HepG2 (cell line): ENCODE data around the gene PTK7. TPM values are rescaled to one million over a fixed set of nuclear protein-coding genes. Genes with fewer than 3 reads are reported as not detected.

ENCODE experiments used
- CEBPB ChIP-seq: IDR thresholded peaks from 2 replicates; pipeline ENCODE4 v1.6.1; 2011; ENCODE audit warnings: low read depth, low read length, improper control_type of control experiment, borderline replicate concordance
- EZH2 ChIP-seq: conservative IDR thresholded peaks from 2 replicates; pipeline ENCODE4 v1.6.1; 2012; ENCODE audit warnings: mild to moderate bottlenecking, low read depth, low read length, moderate library complexity
- KAT2B ChIP-seq: fragments of 150-350 bp; IDR thresholded peaks from 2 replicates; pipeline ENCODE4 v1.6.1; 2014; ENCODE audit warnings: low read depth, low read length, borderline replicate concordance
- MYNN ChIP-seq: sonication (generic); formaldehyde crosslinking; IDR thresholded peaks from 2 replicates; pipeline ENCODE4 v1.4.0; 2020; ENCODE audit warnings: mild to moderate bottlenecking, low read depth, missing genetic modification reagents
- RBM22 ChIP-seq: fragments of 200-400 bp; formaldehyde crosslinking; optimal IDR thresholded peaks from 2 replicates; pipeline ENCODE3; 2017; ENCODE audit warnings: mild to moderate bottlenecking, low read length, moderate library complexity
- SIN3A ChIP-seq: IDR thresholded peaks from 2 replicates; pipeline ENCODE4 v1.6.1; 2011; ENCODE audit warnings: low read depth, mild to moderate bottlenecking, control low read depth, low read length, borderline replicate concordance
- SMARCC2 ChIP-seq: fragments of 450-650 bp; IDR thresholded peaks from 2 replicates; pipeline ENCODE4 v1.6.1; 2017; ENCODE audit warnings: antibody characterized with exemption, mild to moderate bottlenecking
- SRF ChIP-seq: IDR thresholded peaks from 2 replicates; pipeline ENCODE4 v1.6.1; 2011; ENCODE audit warnings: mild to moderate bottlenecking, low read depth, low read length, moderate library complexity
- TARDBP ChIP-seq: sonication (generic); formaldehyde crosslinking; IDR thresholded peaks from 2 replicates; pipeline ENCODE4 v1.8.0; 2022; ENCODE audit warnings: mild to moderate bottlenecking, missing genetic modification reagents
- ZBTB4 ChIP-seq: sonication (generic); formaldehyde crosslinking; IDR thresholded peaks from 2 replicates; pipeline ENCODE4 v1.4.0; 2020; ENCODE audit warnings: missing genetic modification reagents, mild to moderate bottlenecking, borderline replicate concordance
- ZFP82 ChIP-seq: sonication (generic); formaldehyde crosslinking; IDR thresholded peaks from 2 replicates; pipeline ENCODE4 v1.5.1; 2020; ENCODE audit warnings: mild to moderate bottlenecking, missing genetic modification reagents, borderline replicate concordance
- ZNF30 ChIP-seq: sonication (generic); formaldehyde crosslinking; IDR thresholded peaks from 2 replicates; pipeline ENCODE4 v1.5.0; 2020; ENCODE audit warnings: mild to moderate bottlenecking, missing genetic modification reagents
- ZNF598 ChIP-seq: sonication (generic); formaldehyde crosslinking; IDR thresholded peaks from 2 replicates; pipeline ENCODE4 v1.5.1; 2020; ENCODE audit warnings: mild to moderate bottlenecking, missing genetic modification reagents, borderline replicate concordance
- ZNF737 ChIP-seq: sonication (generic); formaldehyde crosslinking; IDR thresholded peaks from 2 replicates; pipeline ENCODE4 v1.5.0; 2020; ENCODE audit warnings: missing genetic modification reagents, mild to moderate bottlenecking, borderline replicate concordance
- ZZZ3 ChIP-seq: sonication (generic); formaldehyde crosslinking; IDR thresholded peaks from 2 replicates; pipeline ENCODE4 v1.4.0; 2020; ENCODE audit warnings: missing genetic modification reagents, mild to moderate bottlenecking, borderline replicate concordance
- polyA plus RNA-seq, 8 experiments: library from polyadenylated mRNA; depleted of rRNA in 3 of 8; stranded (reverse) in 7 of 8; unstranded in 1 of 8; fragments of >200 nt; fragmentation: Illumina TruSeq in 4 of 8; extraction: Trizol in 4 of 8; gene quantifications; 2 replicates each; pipeline versions ENCODE4 v1.2.1 to v1.2.3, GENCODE V29; 2011 to 2016; ENCODE audit warnings: low read depth in 4 of 8, missing spikeins in 1 of 8, mixed read lengths in 1 of 8; ENCODE audit not compliant: insufficient read depth in 1 of 8
- total RNA-seq, 5 experiments: library from RNA; depleted of rRNA; stranded (reverse); fragments of >200 nt; fragmentation: Illumina TruSeq; extraction: Trizol; gene quantifications; 2 replicates each; pipeline ENCODE4 v1.2.3, GENCODE V29; 2016; ENCODE audit warnings: low read depth in 1 of 5
- TF ChIP-seq, protein P1 (sequence below): sonication (generic); formaldehyde crosslinking; IDR thresholded peaks from 2 replicates; pipeline ENCODE4 v1.4.0; 2020; ENCODE audit warnings: missing genetic modification reagents, mild to moderate bottlenecking, borderline replicate concordance
- TF ChIP-seq, protein P2 (sequence below): sonication (generic); formaldehyde crosslinking; IDR thresholded peaks from 2 replicates; pipeline ENCODE4 v1.4.0; 2020; ENCODE audit warnings: missing genetic modification reagents
- TF ChIP-seq, protein P3 (sequence below): sonication (generic); formaldehyde crosslinking; IDR thresholded peaks from 2 replicates; pipeline ENCODE4 v1.5.0; 2020; ENCODE audit warnings: missing genetic modification reagents, mild to moderate bottlenecking, borderline replicate concordance

PTK7 gene
- total and polyA plus RNA-seq, 2 of the 13 experiments (the other 11 are each of a cell fraction or from before 2014, with no cell fraction given), result 98.5 to 99.8 TPM

DNA sequence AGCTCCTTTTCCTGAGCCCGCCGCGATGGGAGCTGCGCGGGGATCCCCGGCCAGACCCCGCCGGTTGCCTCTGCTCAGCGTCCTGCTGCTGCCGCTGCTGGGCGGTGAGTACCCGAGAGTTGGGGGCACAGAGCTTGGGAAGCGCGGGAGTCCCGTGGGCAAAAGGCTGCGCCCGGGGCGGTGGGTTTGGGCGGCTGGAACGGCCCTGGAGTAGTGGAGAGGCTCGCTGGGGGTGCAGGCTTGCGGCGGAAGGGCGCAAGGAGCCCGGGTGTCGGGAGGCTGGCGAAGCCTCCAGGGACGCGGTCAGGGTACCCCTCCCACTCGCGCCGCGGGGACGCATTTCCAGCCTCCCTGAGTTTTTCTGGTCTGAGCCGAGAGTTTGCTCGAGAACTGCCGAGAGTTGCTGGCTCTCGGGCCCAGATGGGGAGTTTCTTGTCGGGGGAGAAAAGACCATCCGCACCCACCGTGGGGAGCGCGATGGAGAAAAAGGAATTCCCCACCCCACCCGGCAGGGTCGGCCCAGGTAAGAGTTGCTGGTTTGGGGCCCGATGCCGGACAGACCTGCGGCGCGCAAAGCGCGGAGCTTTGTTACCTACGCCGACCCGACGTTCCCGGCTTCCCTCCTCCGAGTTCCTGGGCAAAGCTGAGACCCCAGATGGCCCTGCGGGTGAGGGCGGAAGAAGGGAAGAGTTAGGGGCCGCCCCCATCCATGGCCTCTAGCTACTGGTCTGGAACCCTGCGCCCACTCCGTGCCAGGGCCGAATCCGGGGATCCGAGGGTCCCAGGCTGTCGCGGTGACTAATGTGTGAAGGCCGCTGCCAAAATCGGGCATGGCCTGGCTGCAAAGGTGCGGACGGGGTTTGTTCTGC lies 584 bp downstream of the PTK7 start (continued):
- TF ChIP-seq, protein P1, sequence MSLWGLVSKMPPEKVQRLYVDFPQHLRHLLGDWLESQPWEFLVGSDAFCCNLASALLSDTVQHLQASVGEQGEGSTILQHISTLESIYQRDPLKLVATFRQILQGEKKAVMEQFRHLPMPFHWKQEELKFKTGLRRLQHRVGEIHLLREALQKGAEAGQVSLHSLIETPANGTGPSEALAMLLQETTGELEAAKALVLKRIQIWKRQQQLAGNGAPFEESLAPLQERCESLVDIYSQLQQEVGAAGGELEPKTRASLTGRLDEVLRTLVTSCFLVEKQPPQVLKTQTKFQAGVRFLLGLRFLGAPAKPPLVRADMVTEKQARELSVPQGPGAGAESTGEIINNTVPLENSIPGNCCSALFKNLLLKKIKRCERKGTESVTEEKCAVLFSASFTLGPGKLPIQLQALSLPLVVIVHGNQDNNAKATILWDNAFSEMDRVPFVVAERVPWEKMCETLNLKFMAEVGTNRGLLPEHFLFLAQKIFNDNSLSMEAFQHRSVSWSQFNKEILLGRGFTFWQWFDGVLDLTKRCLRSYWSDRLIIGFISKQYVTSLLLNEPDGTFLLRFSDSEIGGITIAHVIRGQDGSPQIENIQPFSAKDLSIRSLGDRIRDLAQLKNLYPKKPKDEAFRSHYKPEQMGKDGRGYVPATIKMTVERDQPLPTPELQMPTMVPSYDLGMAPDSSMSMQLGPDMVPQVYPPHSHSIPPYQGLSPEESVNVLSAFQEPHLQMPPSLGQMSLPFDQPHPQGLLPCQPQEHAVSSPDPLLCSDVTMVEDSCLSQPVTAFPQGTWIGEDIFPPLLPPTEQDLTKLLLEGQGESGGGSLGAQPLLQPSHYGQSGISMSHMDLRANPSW, result no peak
- TF ChIP-seq, protein P2, sequence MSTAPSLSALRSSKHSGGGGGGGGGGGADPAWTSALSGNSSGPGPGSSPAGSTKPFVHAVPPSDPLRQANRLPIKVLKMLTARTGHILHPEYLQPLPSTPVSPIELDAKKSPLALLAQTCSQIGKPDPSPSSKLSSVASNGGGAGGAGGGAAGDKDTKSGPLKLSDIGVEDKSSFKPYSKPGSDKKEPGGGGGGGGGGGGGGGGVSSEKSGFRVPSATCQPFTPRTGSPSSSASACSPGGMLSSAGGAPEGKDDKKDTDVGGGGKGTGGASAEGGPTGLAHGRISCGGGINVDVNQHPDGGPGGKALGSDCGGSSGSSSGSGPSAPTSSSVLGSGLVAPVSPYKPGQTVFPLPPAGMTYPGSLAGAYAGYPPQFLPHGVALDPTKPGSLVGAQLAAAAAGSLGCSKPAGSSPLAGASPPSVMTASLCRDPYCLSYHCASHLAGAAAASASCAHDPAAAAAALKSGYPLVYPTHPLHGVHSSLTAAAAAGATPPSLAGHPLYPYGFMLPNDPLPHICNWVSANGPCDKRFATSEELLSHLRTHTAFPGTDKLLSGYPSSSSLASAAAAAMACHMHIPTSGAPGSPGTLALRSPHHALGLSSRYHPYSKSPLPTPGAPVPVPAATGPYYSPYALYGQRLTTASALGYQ, result no peak
- peak; percentile 40; the same call in 1 of the 2 replicates for TF ChIP-seq SIN3A
- TF ChIP-seq EZH2, result no peak
- TF ChIP-seq ZFP82 (CRISPR knock-in tag), result 0 out of 2 replicates have a peak, but pooled peaks have one; percentile 24
- no peak for TF ChIP-seq SRF
- TF ChIP-seq ZNF30 (CRISPR knock-in tag), result 0 out of 2 replicates have a peak, but pooled peaks have one; percentile 25
- TF ChIP-seq MYNN (CRISPR knock-in tag), result no peak
- peak; percentile 39; the same call in 1 of the 2 replicates for TF ChIP-seq ZZZ3 (CRISPR knock-in tag)
- TF ChIP-seq, protein P3, sequence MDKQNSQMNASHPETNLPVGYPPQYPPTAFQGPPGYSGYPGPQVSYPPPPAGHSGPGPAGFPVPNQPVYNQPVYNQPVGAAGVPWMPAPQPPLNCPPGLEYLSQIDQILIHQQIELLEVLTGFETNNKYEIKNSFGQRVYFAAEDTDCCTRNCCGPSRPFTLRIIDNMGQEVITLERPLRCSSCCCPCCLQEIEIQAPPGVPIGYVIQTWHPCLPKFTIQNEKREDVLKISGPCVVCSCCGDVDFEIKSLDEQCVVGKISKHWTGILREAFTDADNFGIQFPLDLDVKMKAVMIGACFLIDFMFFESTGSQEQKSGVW, result no peak
- TF ChIP-seq RBM22, result peak; percentile 69
- no peak for TF ChIP-seq ZBTB4 (CRISPR knock-in tag)
- TF ChIP-seq ZNF598 (CRISPR knock-in tag), result no peak
- no peak for TF ChIP-seq KAT2B
- TF ChIP-seq CEBPB, result no peak
- no peak for TF ChIP-seq ZNF737 (CRISPR knock-in tag)
- no peak for TF ChIP-seq TARDBP
- no peak for TF ChIP-seq SMARCC2
